Loucy (cell line): ENCODE results near the gene PIK3CA.
"Not testable (repeated sequence)": the region's sequence is repeated elsewhere in the genome, so short reads cannot be mapped to it uniquely, and the experiment has no call there.

ENCODE experiments used
- H2AFZ ChIP-seq: fragments of 200-600 bp; sonication (generic); 2 replicates; pipeline ENCODE4 v1.6.0; 2016; ENCODE audit warnings: antibody characterized with exemption, mild to moderate bottlenecking, low read length, moderate library complexity
- H3F3A ChIP-seq: fragments of 200-600 bp; 2 replicates; pipeline ENCODE4 v1.6.0; 2016; ENCODE audit warnings: antibody characterized with exemption, low read depth, mild to moderate bottlenecking
- H3K27me3 ChIP-seq: fragments of 200-600 bp; sonication (generic); 2 replicates; pipeline ENCODE4 v1.6.1; 2014; ENCODE audit warnings: low read length, mild to moderate bottlenecking; ENCODE audit not compliant: insufficient read depth, poor library complexity, severe bottlenecking
- H3K36me3 ChIP-seq: fragments of 200-600 bp; sonication (generic); 2 replicates; pipeline ENCODE4 v1.6.1; 2016; ENCODE audit warnings: low read length; ENCODE audit not compliant: insufficient read depth
- H3K4me1 ChIP-seq: fragments of 200-600 bp; sonication (generic); 2 replicates; pipeline ENCODE4 v1.5.1; 2014; ENCODE audit warnings: low read length, mild to moderate bottlenecking; ENCODE audit not compliant: insufficient read depth, poor library complexity, severe bottlenecking
- H3K4me2 ChIP-seq: fragments of 200-600 bp; sonication (generic); 2 replicates; pipeline ENCODE4 v1.6.0; 2014; ENCODE audit warnings: antibody characterized with exemption, low read length, low read depth, mild to moderate bottlenecking; ENCODE audit not compliant: poor library complexity, severe bottlenecking
- H3K4me3 ChIP-seq: fragments of 200-600 bp; sonication (generic); 2 replicates; pipeline ENCODE4 v1.5.1; 2014; ENCODE audit warnings: low read length, mild to moderate bottlenecking, mixed read lengths; ENCODE audit not compliant: poor library complexity, severe bottlenecking
- H3K79me2 ChIP-seq: fragments of 200-600 bp; sonication (generic); 2 replicates; pipeline ENCODE4 v1.6.1; 2014; ENCODE audit warnings: low read length; ENCODE audit not compliant: insufficient read depth
- H3K9ac ChIP-seq: fragments of 200-600 bp; sonication (generic); 2 replicates; pipeline ENCODE4 v1.6.0; 2014; ENCODE audit warnings: mild to moderate bottlenecking, low read depth, low read length, moderate library complexity; ENCODE audit not compliant: poor library complexity, severe bottlenecking
- H3K9me2 ChIP-seq: fragments of 200-600 bp; sonication (generic); replicated peaks from 2 replicates; pipeline ENCODE4 v1.6.1; 2016; ENCODE audit warnings: low read depth, low read length, mixed read lengths
- H3K9me3 ChIP-seq: fragments of 200-600 bp; sonication (generic); 2 replicates; pipeline ENCODE4 v1.6.1; 2014; ENCODE audit warnings: mild to moderate bottlenecking, antibody characterized with exemption, low read length, low read depth; ENCODE audit not compliant: insufficient read depth
- H4K20me1 ChIP-seq: fragments of 200-600 bp; sonication (generic); 2 replicates; pipeline ENCODE4 v1.6.0; 2014; ENCODE audit warnings: antibody characterized with exemption, low read length, mild to moderate bottlenecking; ENCODE audit not compliant: insufficient read depth, poor library complexity, severe bottlenecking
- CTCF ChIP-seq: fragments of 200-600 bp; sonication (generic); conservative IDR thresholded peaks from 2 replicates; pipeline ENCODE4 v1.5.1; 2014; ENCODE audit warnings: mild to moderate bottlenecking, antibody characterized with exemption, low read length
- EZH2phosphoT487 ChIP-seq: fragments of 200-600 bp; IDR thresholded peaks from 2 replicates; pipeline ENCODE4 v1.6.1; 2018; ENCODE audit warnings: antibody characterized with exemption, mild to moderate bottlenecking, moderate library complexity, borderline replicate concordance

Gene PIK3CA

GRCh38 chr3:179196700-179197099 is 48.5 kb downstream of the PIK3CA start:
- Histone ChIP-seq H2AFZ (no peak overlapping the region), H3F3A (0 out of 2 replicates have a peak, but pooled peaks cover 2% of the 10 kb centered on the region), H3K27me3 (no peaks in the 10 kb centered on the region), H3K9me3 (no peaks in the 10 kb centered on the region), H4K20me1 (peaks cover 24% of the 10 kb centered on the region), H3K79me2 (peaks cover 54% of the 10 kb centered on the region; the same call in 1 of the 2 replicates), H3K4me2 (no peak overlapping the region), H3K4me1 (peaks cover 30% of the 10 kb centered on the region), H3K9ac (no peak overlapping the region), H3K9me2 (no peaks in the 10 kb centered on the region), H3K4me3 (no peak overlapping the region), H3K36me3 (peaks cover 16% of the 10 kb centered on the region)
- no peak for TF ChIP-seq EZH2phosphoT487
- no peak for TF ChIP-seq CTCF

- Histone ChIP-seq H3K27me3 (no peaks in the 10 kb centered on the region), H4K20me1 (peaks cover 8% of the 10 kb centered on the region), H3K4me1 (peaks cover 10% of the 10 kb centered on the region), H3K4me2 (no peak overlapping the region), H3K79me2 (peaks cover 18% of the 10 kb centered on the region; the same call in 1 of the 2 replicates), H3F3A (no peaks in the 10 kb centered on the region), H3K36me3 (peaks cover 36% of the 10 kb centered on the region), H3K9me2 (no peaks in the 10 kb centered on the region), H3K4me3 (no peak overlapping the region), H2AFZ (no peak overlapping the region), H3K9ac (no peak overlapping the region), H3K9me3 (no peaks in the 10 kb centered on the region)
- TF ChIP-seq CTCF = no peak
- TF ChIP-seq EZH2phosphoT487 = no peak
These were observed 52.6 kb downstream of the PIK3CA start for GRCh38 chr3:179200790-179201189.

- H2AFZ ChIP-seq, H3K27me3 ChIP-seq, H3K4me1 ChIP-seq, H3K9ac ChIP-seq, H3F3A ChIP-seq, H3K9me3 ChIP-seq, H3K79me2 ChIP-seq, H3K9me2 ChIP-seq, H4K20me1 ChIP-seq, H3K4me2 ChIP-seq, H3K4me3 ChIP-seq: not testable (repeated sequence)
- peaks cover 26% of the 10 kb centered on the region; the same call in 1 of the 2 replicates for H3K36me3 ChIP-seq
These were observed 67.4 kb downstream of the PIK3CA start for GRCh38 chr3:179215550-179215949.

GRCh38 chr3:179218213-179218612 is 70.1 kb downstream of the PIK3CA start:
- peaks cover 20% of the 10 kb centered on the region for H3K36me3 ChIP-seq
- H2AFZ ChIP-seq = not testable (repeated sequence)

More at GRCh38 chr3:179218213-179218612, 70.1 kb downstream of the PIK3CA start:
- H4K20me1 ChIP-seq, H3K79me2 ChIP-seq, H3K9me2 ChIP-seq, H3K9me3 ChIP-seq, H3K4me3 ChIP-seq, H3K9ac ChIP-seq, H3K4me1 ChIP-seq, H3F3A ChIP-seq, H3K4me2 ChIP-seq, H3K27me3 ChIP-seq: not testable (repeated sequence)
